GM23338 (cell line): ENCODE data around the gene MRPL18. TPM values are rescaled to one million over a fixed set of nuclear protein-coding genes. Genes with fewer than 3 reads are reported as not detected.

Experiments
- ATAC-seq: fragments of 200-7000 bp; cut with Tn5 transposase; 3 replicates; pipeline ENCODE4 v1.9.1; 2020
- DNase-seq: peaks from one replicate; pipeline ENCODE4 v3.0.0-alpha.2; 2015; ENCODE audit warnings: low spot score
- H2AFZ ChIP-seq: fragments of 200-600 bp; sonication (generic); 2 replicates; pipeline ENCODE4 v1.8.0; 2016; ENCODE audit warnings: antibody characterized with exemption, mild to moderate bottlenecking, moderate library complexity
- H3F3A ChIP-seq: fragments of 200-600 bp; sonication (generic); replicated peaks from 2 replicates; pipeline ENCODE4 v1.8.0; 2017; ENCODE audit warnings: antibody characterized with exemption, mixed run types, low read depth
- H3K27ac ChIP-seq: fragments of 200-600 bp; sonication (generic); 2 replicates; pipeline ENCODE4 v1.6.1; 2016; ENCODE audit warnings: low read depth
- H3K27me3 ChIP-seq: fragments of 200-600 bp; sonication (generic); 2 replicates; pipeline ENCODE4 v1.8.0; 2016; ENCODE audit warnings: mild to moderate bottlenecking, mixed run types, moderate library complexity; ENCODE audit not compliant: insufficient read depth
- H3K36me3 ChIP-seq: fragments of 200-600 bp; sonication (generic); 2 replicates; pipeline ENCODE4 v1.8.0; 2016; ENCODE audit warnings: mild to moderate bottlenecking; ENCODE audit not compliant: insufficient read depth
- H3K4me1 ChIP-seq: fragments of 200-600 bp; sonication (generic); 2 replicates; pipeline ENCODE4 v1.8.0; 2016; ENCODE audit warnings: mild to moderate bottlenecking, moderate library complexity; ENCODE audit not compliant: insufficient read depth
- H3K4me2 ChIP-seq: fragments of 200-600 bp; sonication (generic); 2 replicates; pipeline ENCODE4 v1.7.1; 2017; ENCODE audit warnings: mixed run types
- H3K4me3 ChIP-seq: fragments of 200-600 bp; sonication (generic); 2 replicates; pipeline ENCODE4 v1.6.1; 2016; ENCODE audit warnings: mixed run types
- H3K79me2 ChIP-seq: fragments of 200-600 bp; sonication (generic); replicated peaks from 2 replicates; pipeline ENCODE4 v1.8.0; 2017; ENCODE audit warnings: mild to moderate bottlenecking; ENCODE audit not compliant: insufficient read depth
- H3K9me2 ChIP-seq: fragments of 200-600 bp; sonication (generic); 2 replicates; pipeline ENCODE4 v1.8.0; 2017; ENCODE audit not compliant: insufficient read depth
- H4K20me1 ChIP-seq: fragments of 200-600 bp; sonication (generic); replicated peaks from 2 replicates; pipeline ENCODE4 v1.8.0; 2017; ENCODE audit warnings: mild to moderate bottlenecking; ENCODE audit not compliant: insufficient read depth
- H3K27ac Mint-ChIP-seq: 2 replicates; pipeline ENCODE4 v1.8.0; 2020; ENCODE audit warnings: inconsistent platforms, mild to moderate bottlenecking, moderate library complexity, mixed read lengths
- H3K27me3 Mint-ChIP-seq: 3 replicates; pipeline ENCODE4 v1.8.0; 2022; ENCODE audit warnings: low read depth, mild to moderate bottlenecking, moderate library complexity, mixed read lengths, inconsistent platforms; ENCODE audit not compliant: insufficient read depth, poor library complexity
- H3K36me3 Mint-ChIP-seq: 3 replicates; pipeline ENCODE4 v1.8.0; 2021; ENCODE audit warnings: low read depth, mild to moderate bottlenecking, inconsistent platforms, moderate library complexity, mixed read lengths
- H3K4me1 Mint-ChIP-seq: 3 replicates; pipeline ENCODE4 v1.8.0; 2020; ENCODE audit warnings: mild to moderate bottlenecking, inconsistent platforms, mixed read lengths
- H3K4me3 Mint-ChIP-seq: 3 replicates; pipeline ENCODE4 v1.8.0; 2021; ENCODE audit warnings: moderate library complexity, mild to moderate bottlenecking, inconsistent platforms, mixed read lengths
- H3K9me3 Mint-ChIP-seq: 3 replicates; pipeline ENCODE4 v1.8.0; 2020; ENCODE audit warnings: moderate library complexity, mild to moderate bottlenecking, inconsistent platforms, mixed read lengths
- ETS1 ChIP-seq: IDR thresholded peaks from 2 replicates; pipeline ENCODE4 v1.6.1; 2016; ENCODE audit warnings: antibody characterized with exemption
- ZNF114 ChIP-seq: fragments of 250-450 bp; sonication (Bioruptor Pico); IDR thresholded peaks from 2 replicates; pipeline ENCODE4 v1.5.0; 2020; ENCODE audit warnings: mild to moderate bottlenecking, moderate library complexity
- ZNF331 ChIP-seq: fragments of 250-450 bp; sonication (Bioruptor Pico); IDR thresholded peaks from 2 replicates; pipeline ENCODE4 v1.5.0; 2020; ENCODE audit warnings: low read depth, mild to moderate bottlenecking, moderate library complexity
- ZNF462 ChIP-seq: fragments of 250-450 bp; sonication (Bioruptor Pico); IDR thresholded peaks from 2 replicates; pipeline ENCODE4 v1.5.0; 2020; ENCODE audit warnings: mild to moderate bottlenecking, moderate library complexity
- polyA plus RNA-seq: library from polyadenylated mRNA; unstranded; fragments of >200 nt; fragmentation: Nextera tagmentation; extraction: Ambion mirVana; gene quantifications from 2 replicates; pipeline ENCODE4 v1.2.1, GENCODE V29; 2016
- total RNA-seq: library from RNA; depleted of rRNA; stranded (reverse); fragments of >200 nt; shearing (Covaris generic); gene quantifications from 2 replicates; pipeline ENCODE4 v1.2.3, GENCODE V29; 2014

Gene MRPL18
- total and polyA plus RNA-seq, 2 experiments from 2014 or later: 91.4 to 228 TPM

GRCh38 chr6:159826968-159827647, 36.8 kb downstream of the MRPL18 start (continued):
- TF ChIP-seq ZNF462: no peak

- TF ChIP-seq ZNF331 (no peak), ZNF114 (CRISPR knock-in tag) (no peak), ETS1 (no peak)
- Histone ChIP-seq H3K27ac (no peak overlapping the region), H3K79me2 (no peaks in the 10 kb centered on the region), H3K4me2 (no peak overlapping the region), H3K4me1 (peaks cover 18% of the 10 kb centered on the region), H3K27me3 (no peaks in the 10 kb centered on the region), H3K36me3 (no peaks in the 10 kb centered on the region), H4K20me1 (no peaks in the 10 kb centered on the region), H3K4me3 (no peak overlapping the region), H2AFZ (no peak overlapping the region), H3F3A (no peaks in the 10 kb centered on the region), H3K9me2 (no peaks in the 10 kb centered on the region)
- Mint-ChIP-seq H3K27me3 (peaks cover 16% of the 10 kb centered on the region), H3K9me3 (peaks cover 8% of the 10 kb centered on the region; the same call in 1 of the 3 replicates), H3K4me3 (no peak overlapping the region), H3K36me3 (peaks cover 8% of the 10 kb centered on the region; the same call in 2 of the 3 replicates), H3K27ac (no peak overlapping the region), H3K4me1 (peaks cover 34% of the 10 kb centered on the region)
- DNase-seq (no peak), ATAC-seq (no peak)
Measured at GRCh38 chr6:159828074-159828473, 37.8 kb downstream of the MRPL18 start.
